GM18502 (cell line): ENCODE measurements around the gene BAG5.

Experiments used
- ATAC-seq: cut with Tn5 transposase; IDR thresholded peaks from one replicate; pipeline ENCODE4 v1.9.1; 2021; ENCODE audit warnings: mild to moderate bottlenecking; ENCODE audit not compliant: unreplicated experiment, poor library complexity

The BAG5 gene

DNA sequence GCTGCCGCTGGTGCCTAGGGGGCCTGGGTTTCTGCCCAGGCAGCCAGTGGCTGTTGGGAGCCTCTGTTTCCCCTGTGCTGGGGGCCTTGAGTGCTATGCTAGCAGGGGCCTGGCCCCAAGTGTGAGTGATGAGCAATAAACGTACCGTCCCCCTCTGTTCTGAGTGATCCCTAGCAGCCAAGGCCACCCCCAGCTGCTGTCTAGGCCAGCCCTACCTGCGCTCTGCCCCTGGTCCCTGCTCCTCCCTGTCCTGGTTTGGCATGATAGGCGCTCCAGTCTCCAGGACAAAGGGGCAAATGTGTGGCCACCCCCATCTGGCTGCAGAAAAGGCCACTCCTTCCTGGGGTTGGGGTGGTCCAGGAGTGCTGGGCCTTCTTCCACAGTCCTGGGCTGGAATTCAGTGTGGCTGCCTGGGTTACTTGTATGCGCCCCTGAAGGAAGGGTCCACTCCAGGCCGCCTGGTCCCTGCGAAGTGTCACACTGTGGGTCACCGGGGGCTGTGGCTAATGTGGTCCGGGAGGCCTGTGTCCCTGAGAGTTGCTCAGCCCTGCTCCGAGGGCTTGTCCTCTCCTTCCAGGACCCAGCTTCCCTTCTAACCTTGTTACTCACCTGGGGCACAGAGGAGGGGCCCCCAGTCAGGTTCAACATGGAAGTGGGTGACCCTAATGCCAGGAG, 26.4 kb downstream of the BAG5 start:
- no peak for ATAC-seq

DNA sequence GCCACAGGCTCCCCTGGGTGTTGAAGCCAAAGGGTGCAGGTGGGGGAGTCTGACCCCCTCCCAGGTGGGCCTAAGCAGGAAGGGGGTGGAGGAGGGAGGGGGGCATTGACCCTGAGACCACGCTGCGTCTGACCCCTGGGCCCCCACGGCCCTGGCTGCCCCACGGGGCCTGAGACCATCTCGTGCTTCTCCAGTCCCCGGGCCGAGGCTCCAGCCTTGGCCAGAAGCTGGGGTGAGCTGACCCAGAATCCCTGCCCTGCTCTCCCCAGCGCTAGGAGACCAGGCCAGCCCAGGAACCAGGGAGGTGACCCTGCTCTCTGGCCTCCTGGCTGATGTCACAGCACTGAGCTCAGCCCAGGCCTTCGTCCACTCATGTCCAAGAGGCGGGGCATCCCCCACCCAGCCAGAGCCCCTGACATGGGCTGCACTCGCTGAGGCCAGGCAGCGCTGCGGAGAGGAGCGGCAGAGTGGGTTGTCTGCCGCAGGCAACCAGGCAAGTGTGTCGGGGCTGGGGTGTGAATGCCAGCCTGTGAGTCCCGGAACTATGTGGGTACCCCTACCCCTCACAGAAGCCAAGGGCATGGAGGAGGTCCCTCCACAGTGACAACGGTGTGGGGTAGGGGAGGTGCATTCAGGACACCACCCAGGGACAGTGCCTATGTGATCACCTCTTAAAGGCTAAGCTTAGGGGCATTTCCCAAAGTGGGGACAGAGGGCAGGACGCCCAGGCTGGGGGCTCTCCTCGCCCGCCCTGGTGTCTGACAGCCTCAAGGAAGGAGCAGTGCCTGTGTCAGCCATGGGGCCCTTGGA, 27.2 kb downstream of the BAG5 start:
- no peak for ATAC-seq

DNA sequence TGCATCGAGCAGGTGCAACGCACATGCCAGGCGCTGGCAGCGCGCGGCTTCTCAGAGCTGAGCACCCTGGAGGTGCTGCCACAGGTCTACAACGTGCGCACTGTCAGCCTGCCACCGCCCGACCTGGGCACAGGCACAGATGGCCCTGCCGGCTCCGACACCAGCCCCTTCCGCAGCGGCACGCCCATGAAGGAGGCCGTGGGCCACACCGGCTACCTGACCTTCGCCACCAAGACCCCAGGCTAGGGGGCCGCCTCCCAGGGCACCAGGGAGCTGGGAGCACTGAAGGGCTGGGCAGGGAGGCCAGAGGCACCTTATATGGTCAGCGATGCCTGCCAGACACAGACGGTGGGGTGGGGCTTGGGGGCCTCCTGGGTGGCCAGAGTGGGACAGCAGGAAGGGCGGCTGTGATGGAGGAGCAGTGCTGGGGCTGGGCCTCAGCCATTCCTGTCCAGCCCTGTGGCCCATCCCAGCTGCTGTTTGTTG, 27.8 kb downstream of the BAG5 start:
- ATAC-seq: no peak

DNA sequence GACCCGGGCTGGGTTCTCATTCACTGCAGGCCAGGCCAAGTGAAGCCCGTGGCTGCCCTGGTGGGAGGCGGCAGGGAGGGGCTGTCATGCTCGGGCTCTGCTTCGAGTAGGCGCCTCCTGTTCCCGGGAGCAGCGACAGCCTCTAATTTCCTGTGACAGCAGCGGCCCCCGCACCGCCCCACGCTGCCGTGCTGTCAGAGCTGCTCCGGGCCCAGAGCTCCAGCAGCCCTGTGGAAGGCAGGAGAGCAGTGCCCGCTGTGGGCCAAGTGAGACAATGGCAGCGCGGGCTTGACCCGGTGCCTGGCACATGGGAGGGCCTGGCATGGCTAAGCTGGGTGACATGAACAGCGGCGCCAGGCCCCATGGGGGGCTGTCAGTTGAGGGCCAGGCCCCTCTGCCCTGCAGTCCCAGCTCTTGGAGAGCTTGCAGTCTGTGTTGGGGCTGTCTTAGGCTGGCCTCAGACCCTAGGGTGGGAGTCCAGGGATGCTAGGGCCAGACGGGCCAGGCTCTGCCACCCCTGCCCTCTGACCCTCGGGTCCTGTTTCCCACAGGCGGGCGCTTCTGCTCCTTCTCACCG, 28.4 kb downstream of the BAG5 start:
- ATAC-seq: no peak

DNA sequence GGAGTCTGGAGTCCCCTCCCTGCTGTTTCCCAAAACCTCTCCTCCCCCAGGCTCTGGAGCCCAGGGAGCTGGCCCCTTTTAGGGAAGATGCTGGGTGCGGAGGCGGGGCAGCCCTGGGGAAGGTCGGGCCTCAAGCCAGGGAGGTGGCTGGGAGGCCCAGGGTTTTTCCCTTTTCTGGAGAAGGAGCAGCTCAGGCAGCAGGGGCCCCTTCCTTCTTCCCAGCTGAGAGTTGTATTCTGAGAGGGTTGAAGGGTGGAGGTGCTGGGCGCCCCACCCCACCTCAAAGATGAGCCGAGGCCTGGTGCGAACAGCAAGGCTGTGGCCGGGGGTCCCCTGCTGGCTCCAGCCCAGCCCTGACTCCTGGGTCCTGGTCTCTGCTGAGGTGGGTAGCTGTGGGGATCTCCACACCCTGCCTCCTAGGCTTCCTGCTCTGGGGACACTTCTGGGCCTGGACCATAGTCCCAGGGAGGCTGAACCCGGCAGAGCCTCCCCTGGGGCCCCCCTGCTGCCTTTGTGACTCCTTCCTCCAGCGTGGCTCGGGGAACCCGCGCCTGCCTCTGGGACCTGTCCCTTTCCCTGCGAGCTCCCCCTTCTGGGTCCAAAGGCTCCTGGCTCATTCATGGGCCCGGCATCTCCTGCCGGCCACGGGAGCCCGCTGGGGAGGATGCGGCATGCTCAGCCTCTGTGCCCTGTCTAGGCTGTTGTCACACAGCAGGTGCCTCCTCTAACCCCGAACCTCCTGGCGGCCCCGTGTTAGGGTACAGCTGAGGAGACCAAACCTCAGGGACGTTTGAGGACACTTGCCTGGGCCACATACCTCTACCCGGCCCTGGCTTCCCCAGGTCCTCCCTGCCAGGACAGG, 29.1 kb downstream of the BAG5 start:
- no peak for ATAC-seq

DNA sequence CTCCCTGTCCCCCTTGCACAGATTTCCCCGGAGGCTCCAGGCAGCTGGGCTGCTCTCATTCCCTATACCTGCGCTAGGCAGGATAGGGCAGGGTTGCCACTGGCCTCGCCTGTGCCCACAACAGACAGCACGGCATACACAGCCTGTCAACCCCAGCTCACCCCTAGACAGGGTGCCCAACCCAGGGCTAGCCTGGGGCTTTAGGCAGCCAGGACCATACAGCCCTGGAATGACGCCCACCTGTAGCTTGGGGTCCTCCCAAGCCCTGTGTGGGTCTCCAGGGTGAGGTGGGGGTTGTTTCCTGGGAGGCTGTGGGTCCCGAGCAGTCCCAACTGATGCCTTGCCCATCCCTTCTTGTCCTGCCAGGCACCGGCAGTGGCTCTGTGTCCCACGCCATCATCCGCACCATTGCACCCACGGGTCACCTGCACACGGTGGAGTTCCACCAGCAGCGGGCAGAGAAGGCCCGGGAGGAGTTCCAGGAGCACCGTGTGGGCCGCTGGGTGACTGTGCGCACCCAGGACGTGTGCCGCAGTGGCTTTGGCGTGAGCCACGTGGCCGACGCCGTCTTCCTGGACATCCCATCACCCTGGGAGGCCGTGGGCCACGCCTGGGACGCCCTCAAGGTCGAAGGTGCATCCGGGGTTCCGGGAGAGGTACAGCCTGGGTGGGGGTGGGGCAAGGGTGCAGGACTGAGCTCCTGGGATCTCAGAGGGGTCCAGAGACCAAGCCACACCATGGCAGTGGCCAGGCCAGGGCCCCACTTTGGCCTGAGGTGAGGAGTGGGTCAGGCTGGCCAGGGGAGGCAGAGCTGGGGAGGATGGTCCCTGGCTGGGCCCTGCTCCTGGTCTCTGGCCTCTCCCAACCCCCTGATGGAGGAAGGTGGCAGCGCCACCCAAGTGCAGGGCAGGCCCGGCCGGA, 30.0 kb downstream of the BAG5 start:
- no peak for ATAC-seq

DNA sequence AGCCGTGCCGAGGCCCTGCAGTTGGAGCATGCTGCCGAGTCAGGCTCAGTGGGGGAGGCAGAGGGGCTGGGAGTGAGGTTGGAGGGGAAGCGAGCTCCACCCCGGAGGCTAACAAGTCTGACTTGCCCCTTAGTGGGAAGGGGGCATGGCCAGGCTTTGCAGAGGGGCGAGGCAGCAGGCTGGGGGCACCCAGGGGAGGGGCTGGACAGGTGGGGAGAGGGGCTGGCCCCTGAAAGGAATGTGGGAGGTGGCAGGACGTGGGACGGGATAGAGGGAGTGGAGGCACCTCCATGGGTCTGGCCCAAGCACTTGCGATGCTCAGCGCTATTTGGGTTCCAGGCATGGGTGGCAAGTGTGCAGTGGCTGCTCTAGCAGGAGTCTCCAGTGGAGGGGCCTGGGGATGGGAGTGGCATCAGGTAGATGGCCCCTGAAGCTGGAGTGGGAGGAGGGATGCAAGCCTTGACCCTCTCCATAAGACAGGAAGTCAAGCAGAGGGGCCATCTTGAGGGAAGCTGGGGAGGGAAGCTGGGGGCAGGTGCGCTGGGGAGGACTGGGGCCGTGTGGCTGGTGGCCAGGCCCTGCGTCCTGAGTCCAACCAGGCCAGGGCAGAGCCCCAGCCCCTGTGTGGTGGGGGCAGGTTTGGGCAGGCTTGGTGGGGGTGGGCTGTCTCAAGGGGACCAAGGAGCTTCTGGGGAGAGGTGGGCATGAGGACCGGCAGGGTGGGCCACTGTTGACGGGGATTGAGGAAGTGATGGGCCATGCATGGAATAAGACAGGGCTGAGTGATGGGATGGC, 30.8 kb downstream of the BAG5 start:
- ATAC-seq: no peak

DNA sequence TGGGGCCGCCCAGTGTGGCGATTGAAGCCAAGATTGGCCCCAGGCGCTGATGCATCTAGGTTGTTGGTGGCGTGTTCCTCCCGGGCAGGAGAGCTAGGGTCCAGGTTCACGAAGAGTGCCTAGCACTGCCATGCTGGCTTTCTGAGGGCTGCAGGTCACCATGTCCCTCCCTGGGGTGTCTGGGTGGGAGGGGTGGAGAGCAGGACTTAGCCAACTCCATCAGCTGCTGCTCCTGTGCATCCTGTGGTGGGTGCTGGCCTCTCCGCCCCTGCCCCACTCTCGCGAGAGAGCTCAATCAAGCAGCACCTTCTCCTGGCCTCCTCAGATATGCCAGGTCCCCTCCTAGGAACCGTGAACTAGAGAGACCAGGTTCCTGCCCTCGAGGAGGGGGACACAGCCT, 31.6 kb downstream of the BAG5 start:
- no peak for ATAC-seq

DNA sequence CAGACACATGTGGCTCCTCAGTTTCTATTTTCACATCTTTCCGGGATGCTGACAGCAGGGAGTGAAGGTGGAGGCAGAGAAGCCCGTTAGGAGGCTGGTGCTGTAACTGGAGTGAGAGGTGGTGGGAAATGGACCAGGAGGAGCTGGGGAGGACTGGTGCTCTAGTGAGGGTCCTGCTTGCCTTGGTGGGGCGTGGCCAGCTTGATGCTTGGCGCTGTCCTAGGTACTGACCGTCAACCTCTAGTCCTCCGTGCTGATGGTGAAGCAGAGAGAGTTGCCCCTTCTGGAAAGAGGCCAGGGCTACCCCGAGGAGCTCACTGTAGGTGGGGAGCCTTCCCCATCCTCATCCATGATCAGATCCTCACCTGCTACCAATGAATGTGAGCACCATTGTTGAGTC, 32.1 kb downstream of the BAG5 start:
- no peak for ATAC-seq

DNA sequence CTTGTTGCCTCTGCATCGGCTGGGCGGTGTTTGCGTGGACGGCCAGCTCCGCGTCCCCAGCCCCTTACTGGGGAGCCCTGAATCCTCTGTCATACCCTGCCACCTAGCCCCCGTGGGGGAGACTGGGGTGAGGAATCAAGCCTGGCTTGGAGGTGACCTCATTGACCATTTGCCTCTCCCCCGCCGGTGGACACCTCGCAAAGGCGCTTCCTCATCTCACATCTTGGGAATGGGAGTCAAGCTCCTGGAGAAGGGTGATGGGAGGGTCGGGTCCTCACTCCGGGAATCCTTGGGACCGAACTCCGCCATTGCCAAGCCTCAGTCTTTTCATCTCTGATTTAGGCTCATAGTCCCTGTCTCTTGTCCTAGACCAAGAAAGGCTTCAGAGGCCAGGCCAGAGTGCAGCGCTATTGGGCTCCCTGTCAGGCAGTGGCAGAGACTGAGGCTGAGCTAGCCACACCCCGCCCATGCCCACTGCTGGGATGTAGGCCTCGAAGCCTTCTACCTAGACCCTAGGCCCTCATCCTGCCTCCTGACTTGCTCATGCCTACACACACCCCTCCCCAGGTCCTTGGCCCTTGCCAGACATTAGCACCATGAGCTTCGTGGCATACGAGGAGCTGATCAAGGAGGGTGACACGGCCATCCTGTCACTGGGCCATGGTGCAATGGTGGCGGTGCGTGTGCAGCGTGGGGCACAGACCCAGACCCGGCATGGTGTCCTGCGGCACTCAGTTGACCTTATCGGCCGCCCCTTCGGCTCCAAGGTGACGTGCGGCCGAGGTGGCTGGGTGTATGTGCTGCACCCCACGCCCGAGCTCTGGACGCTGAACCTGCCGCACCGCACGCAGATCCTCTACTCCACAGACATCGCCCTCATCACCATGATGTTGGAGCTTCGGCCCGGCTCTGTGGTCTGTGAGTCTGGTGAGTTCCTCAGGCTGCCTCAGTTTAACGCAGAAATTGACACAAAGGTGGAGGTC, 32.8 kb downstream of the BAG5 start:
- ATAC-seq: no peak

DNA sequence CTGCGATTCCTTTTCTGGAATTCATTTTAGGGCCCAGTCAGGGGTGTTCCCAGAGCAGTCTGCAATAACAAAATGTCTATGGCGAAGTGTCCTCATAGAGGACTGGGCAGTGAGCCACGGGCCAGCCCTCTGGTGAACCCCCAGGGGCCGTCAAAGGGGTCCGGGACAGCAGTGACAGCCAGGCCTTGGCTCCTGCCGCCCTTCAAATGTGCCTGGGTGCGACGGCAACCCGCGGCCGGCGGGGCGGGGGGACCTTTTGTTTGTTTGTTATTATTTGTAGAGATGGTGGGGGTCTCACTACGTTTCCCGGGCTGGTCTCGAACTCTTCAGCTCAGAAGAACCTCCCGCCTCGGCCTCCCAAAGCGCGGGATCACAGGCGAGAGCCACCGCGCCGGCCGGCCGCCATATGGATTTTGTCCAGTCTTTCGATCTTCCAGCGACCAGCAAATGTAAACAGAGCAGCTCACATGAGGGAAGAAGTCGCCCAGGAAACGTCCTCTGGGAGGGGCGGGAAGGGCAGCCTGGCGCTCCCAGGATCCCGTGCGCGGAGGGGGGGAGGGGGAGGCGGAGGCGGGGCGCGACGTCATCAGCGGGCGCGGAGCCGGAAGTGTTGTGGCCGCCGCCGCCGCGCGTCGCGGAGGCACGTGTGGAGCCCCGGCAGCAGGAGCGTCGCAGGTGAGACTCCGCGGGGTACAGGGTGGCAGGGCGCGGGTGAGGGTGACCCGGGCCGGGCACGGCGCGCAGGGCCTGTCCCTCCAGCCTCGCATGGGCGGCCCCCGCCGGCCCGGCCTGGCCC, 33.7 kb downstream of the BAG5 start, which contains the start of gene TRMT61A:
TRMT61A (plus strand) TSS at position 610 of the 796 bp plus-strand sequence. CDS start 783 bp downstream, outside the sequence.
- peak; percentile 56 for ATAC-seq

DNA sequence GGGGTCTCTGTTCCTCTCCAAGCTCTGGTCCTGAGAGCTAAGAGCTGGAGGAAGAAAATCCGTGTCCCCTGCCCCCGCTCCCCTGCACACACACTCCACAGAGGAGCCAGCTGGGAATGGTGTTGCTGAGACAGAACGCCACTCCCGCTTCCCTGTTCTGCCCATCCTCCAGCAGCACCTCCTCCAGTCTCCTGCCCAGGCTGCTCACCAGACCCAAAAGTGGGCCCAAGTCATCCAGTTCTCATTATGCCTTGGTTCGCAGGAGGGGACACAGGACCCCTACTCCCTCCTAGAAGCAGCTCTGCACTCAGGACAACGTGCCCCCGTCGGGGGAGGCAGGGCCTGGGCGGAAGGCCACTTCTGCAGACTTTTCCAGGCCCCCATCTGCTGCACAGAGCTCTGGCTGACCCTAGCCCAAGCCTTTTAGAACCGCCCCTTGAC, 34.3 kb downstream of the BAG5 start:
- no peak for ATAC-seq

DNA sequence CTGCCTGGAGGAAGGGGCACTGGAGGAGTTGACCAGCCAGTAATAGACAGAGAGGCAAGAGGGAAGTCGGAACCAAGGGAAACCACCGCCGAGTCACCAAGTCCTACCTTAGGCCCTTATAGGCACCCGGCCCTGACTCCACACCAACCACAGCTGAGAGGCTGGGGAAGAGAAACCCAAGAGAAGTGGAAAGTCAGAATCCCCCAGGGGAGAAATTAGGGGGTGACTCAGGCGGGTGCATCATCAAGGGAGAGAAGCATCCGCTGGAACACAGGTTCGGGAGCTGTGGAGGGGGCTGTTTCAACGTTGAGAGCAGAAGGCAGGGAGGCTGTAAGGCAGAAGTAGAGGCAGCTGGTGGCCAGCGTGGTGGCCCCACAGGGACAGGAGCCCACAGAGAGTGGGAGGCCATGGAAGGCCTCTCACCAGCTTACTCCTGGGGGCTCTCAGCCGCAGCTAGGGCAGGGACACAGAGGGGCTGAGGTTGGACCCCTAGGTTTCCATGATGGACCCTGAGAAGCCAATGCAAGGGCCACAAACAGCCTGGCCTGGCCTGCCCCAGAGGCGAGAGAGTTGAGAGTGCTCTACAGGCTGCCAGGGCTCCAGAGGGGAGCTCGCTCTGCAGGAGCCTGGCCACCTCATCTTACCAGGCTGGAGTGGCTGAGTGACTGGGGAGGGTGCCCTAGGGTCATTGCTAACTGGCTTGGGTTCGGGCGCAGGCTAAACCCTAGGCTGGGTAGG, 34.9 kb downstream of the BAG5 start:
- peak; percentile 68 for ATAC-seq

DNA sequence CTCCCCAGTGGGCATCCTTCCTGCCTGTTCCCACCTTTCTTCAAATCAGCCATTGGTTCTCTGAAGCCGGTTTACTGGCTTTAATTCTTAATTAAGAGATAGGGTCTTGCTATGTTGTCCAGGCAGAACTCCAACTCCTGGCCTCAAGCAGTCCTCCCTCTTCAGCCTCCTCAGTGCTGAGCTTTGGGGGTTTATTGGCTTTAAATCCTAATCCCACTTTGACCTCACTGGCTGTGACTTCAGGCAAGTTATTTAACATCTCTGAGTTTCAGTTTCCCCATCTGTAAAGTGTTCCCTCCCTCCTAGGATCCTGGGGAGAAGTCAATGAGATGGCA, 35.6 kb downstream of the BAG5 start:
- ATAC-seq: no peak

DNA sequence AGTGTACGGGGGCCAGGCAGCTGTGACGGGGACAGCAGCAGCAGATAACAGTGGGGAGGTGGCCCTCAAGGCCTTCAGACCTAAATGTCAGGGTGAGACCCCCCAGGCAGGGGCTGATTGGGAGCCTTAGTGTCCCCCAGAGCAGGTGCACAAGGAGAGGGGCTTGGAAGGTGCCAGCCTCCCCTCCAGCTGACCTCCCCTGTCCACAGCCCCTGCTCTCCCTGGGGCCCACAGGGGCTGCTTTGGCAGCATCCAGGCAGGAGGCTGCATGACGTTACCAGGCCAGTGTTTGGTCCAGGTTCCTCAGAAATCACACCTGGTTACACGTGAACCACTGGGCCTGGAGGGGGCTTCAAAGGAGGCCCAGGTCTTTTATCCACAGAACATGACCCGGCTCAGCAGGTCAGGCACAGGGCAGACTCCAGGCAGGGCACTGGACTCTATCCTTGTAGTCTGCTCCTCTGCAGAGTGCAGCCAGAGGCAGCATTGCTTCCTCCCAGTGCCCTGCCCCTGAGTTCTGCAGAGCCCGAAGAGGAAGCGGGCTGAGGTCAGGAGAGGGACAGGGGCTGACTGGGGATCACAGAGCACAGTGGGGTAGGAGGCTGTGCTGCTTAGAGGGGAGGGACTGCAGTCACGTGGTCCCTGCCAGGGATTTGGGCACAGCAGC, 36.1 kb downstream of the BAG5 start:
- no peak for ATAC-seq
